Activated T-helper 1 cell treated with anti-CD3 and anti-CD28 coated beads, Interleukin-12 subunit alpha, Interleukin-12 subunit beta, Interleukin-2, Interleukin-4 antibody, amounts not matched to agents 30 ng/mL and 10 ng/mL and 1 ng/mL, durations not matched to agents 14 hours and 24 hours and 36 hours (primary cell): ENCODE results near the gene SLC27A2. TPM values are rescaled to one million over a fixed set of nuclear protein-coding genes. Genes with fewer than 3 reads are reported as not detected.
A peak's percentile ranks its signal among the peaks of the same experiment; 100 is the strongest.
"Not testable (repeated sequence)": the region's sequence is repeated elsewhere in the genome, so short reads cannot be mapped to it uniquely, and the experiment has no call there.

Experiments
- DNase-seq: peaks from one replicate; pipeline ENCODE4 v3.0.0; 2021; ENCODE audit warnings: low spot score
- H3K27ac Mint-ChIP-seq: one replicate; pipeline ENCODE4 v1.8.0; 2021; ENCODE audit warnings: mild to moderate bottlenecking, mixed read lengths
- H3K27me3 Mint-ChIP-seq: one replicate; pipeline ENCODE4 v1.8.0; 2022; ENCODE audit warnings: mild to moderate bottlenecking, moderate library complexity, mixed read lengths; ENCODE audit not compliant: insufficient read depth
- H3K36me3 Mint-ChIP-seq: one replicate; pipeline ENCODE4 v1.8.0; 2021; ENCODE audit warnings: low read depth, mixed read lengths
- H3K4me1 Mint-ChIP-seq: one replicate; pipeline ENCODE4 v1.8.0; 2021; ENCODE audit warnings: low read depth, mixed read lengths
- H3K4me3 Mint-ChIP-seq: one replicate; pipeline ENCODE4 v1.8.0; 2021; ENCODE audit warnings: mild to moderate bottlenecking, moderate library complexity, mixed read lengths
- H3K9me3 Mint-ChIP-seq: one replicate; pipeline ENCODE4 v1.8.0; 2021; ENCODE audit warnings: mixed read lengths
- intact Hi-C: fragments of 100-400 bp; cut with micrococcal nuclease; formaldehyde crosslinking; loops from one replicate; pipeline ENCODE4 v1.15.1; 2024
- total RNA-seq: library from RNA; stranded (reverse); gene quantifications from 2 replicates; pipeline ENCODE4 v1.2.3, GENCODE V29; 2022

The SLC27A2 gene
- total RNA-seq, 1 donor from 2014 or later, result 78.0 TPM

GRCh38 chr15:50186090-50186489 lies 4.1 kb downstream of the SLC27A2 start:
- no peak for DNase-seq
- H3K4me3 Mint-ChIP-seq, result peak overlapping the region; percentile 51
- peaks cover 73% of the 10 kb centered on the region for H3K4me1 Mint-ChIP-seq
- no peak overlapping the region for H3K27ac Mint-ChIP-seq
- H3K27me3 Mint-ChIP-seq, result no peaks in the 10 kb centered on the region
- intact Hi-C loops, result loop anchor here (10.0 kb wide), 1 partner anchor 561 kb away; the partner anchor contains the start of genes DTWD1 and FAM227B
- no peaks in the 10 kb centered on the region for H3K9me3 Mint-ChIP-seq
- H3K36me3 Mint-ChIP-seq, result peaks cover 46% of the 10 kb centered on the region

DNA sequence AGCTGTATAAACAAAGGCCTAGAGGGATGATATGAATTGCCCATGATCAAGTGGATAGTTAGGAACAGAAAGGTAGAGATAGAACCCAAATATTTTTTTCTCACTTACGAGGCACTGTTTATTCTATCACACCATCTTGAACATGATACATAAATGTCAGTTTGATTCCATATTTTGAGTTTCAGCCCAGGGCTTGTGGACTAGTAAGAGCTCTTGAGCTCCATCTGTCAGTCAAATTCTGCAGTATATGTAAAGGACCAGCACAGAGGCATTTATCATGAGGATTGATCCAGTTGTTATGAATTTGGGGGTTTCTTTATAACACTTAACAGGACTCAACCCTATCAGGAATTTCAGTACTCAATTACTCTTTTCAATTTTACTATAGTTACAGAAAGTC lies 4.8 kb downstream of the SLC27A2 start:
- Mint-ChIP-seq H3K9me3 (no peaks in the 10 kb centered on the region), H3K27me3 (no peaks in the 10 kb centered on the region), H3K27ac (peak overlapping the region; percentile 45), H3K4me3 (peak overlapping the region; percentile 35), H3K36me3 (peaks cover 50% of the 10 kb centered on the region), H3K4me1 (peaks cover 67% of the 10 kb centered on the region)
- no peak for DNase-seq
- intact Hi-C loops, result loop anchor here (10.0 kb wide), 1 partner anchor 562 kb away; the partner anchor contains the start of genes DTWD1 and FAM227B

DNA sequence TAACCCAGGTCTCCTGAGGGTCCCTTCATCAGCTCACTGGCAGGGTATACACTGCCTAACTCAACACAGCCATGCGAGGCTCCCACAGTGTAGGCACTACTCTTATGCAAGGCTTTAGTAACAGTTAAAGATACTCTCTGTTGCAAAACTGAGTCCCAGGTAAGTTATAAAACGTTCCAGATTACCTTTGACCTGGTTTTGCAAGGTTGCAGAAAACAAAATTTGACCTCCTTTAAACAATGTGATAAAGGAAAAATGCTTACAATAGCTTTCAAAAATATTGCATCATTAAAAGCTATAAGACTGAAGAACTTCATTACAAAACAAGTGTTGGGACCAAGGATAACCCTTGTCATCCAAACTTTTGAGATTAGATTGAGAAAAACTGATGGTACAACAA lies 5.5 kb downstream of the SLC27A2 start:
- no peak for DNase-seq
- Mint-ChIP-seq H3K27ac (peak overlapping the region; percentile 67), H3K9me3 (no peaks in the 10 kb centered on the region), H3K4me1 (peaks cover 67% of the 10 kb centered on the region), H3K36me3 (peaks cover 53% of the 10 kb centered on the region), H3K4me3 (no peak overlapping the region), H3K27me3 (no peaks in the 10 kb centered on the region)
- intact Hi-C loops, result loop anchor here (10.0 kb wide), 1 partner anchor 563 kb away; the partner anchor contains the start of genes DTWD1 and FAM227B

DNA sequence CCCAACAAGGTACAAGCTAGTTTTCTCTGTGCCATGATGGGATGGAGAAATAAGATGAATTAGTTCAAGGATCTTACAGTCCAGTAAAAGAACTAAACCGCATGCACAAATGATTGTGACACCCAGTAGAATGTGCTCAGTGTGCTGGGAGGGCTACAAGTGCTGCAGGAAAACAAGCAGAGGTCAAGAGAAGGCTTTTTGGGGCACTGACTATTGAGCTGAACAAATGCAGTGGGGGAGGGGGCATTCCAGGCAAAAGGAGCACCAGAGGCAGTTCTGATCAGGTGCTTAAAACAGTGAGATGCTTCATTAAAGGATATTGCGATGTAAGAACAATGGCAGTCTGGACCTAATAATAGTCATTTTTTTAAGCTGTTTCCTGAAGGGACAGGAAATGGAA lies 6.0 kb downstream of the SLC27A2 start:
- peaks cover 66% of the 10 kb centered on the region for H3K4me1 Mint-ChIP-seq
- H3K27ac Mint-ChIP-seq, result no peak overlapping the region
- intact Hi-C loops, result loop anchor here (10.0 kb wide), 1 partner anchor 563 kb away; the partner anchor contains the start of genes DTWD1 and FAM227B
- DNase-seq, result no peak
- no peak overlapping the region for H3K4me3 Mint-ChIP-seq
- peaks cover 56% of the 10 kb centered on the region for H3K36me3 Mint-ChIP-seq
- H3K9me3 Mint-ChIP-seq, result no peaks in the 10 kb centered on the region
- no peaks in the 10 kb centered on the region for H3K27me3 Mint-ChIP-seq

- H3K4me3 Mint-ChIP-seq, H3K27me3 Mint-ChIP-seq, H3K9me3 Mint-ChIP-seq, DNase-seq, H3K27ac Mint-ChIP-seq: not testable (repeated sequence)
- peaks cover 54% of the 10 kb centered on the region for H3K36me3 Mint-ChIP-seq
- peaks cover 61% of the 10 kb centered on the region for H3K4me1 Mint-ChIP-seq
- intact Hi-C loops, result loop anchor here (10.0 kb wide), 1 partner anchor 564 kb away; the partner anchor contains the start of genes DTWD1 and FAM227B
Observed at GRCh38 chr15:50188793-50189192, 6.8 kb downstream of the SLC27A2 start.

GRCh38 chr15:50189633-50190032 lies 7.6 kb downstream of the SLC27A2 start:
- no peaks in the 10 kb centered on the region for H3K9me3 Mint-ChIP-seq
- peaks cover 61% of the 10 kb centered on the region for H3K36me3 Mint-ChIP-seq
- H3K27me3 Mint-ChIP-seq, result no peaks in the 10 kb centered on the region
- no peak for DNase-seq
- peaks cover 68% of the 10 kb centered on the region for H3K4me1 Mint-ChIP-seq
- H3K27ac Mint-ChIP-seq, result peak overlapping the region; percentile 23
- intact Hi-C loops, result loop anchor here (10.0 kb wide), 1 partner anchor 565 kb away; the partner anchor contains the start of genes DTWD1 and FAM227B
- no peak overlapping the region for H3K4me3 Mint-ChIP-seq

DNA sequence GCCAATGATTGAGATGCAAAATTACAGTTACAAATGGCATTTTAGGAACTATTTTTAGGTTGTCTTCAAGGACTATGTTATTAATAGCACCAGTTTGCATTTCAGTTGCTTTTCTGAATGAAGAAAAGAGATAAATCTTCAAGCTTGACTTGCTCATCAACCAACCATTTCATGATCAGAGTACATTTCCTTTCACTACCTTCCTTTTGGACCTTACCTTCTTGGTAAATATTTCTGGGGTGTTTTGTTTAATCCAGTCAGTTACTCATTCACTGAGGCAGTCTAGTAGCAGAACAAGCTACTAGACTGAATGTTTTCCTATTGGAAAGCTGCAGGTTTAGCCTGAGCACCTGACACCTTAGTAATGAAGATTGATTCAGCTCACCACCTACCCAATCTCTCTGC lies 8.2 kb downstream of the SLC27A2 start:
- H3K4me1 Mint-ChIP-seq, result peaks cover 67% of the 10 kb centered on the region
- no peaks in the 10 kb centered on the region for H3K27me3 Mint-ChIP-seq
- no peaks in the 10 kb centered on the region for H3K9me3 Mint-ChIP-seq
- H3K27ac Mint-ChIP-seq, result peak overlapping the region; percentile 18
- intact Hi-C loops, result no loop called here
- H3K4me3 Mint-ChIP-seq, result no peak overlapping the region
- peaks cover 64% of the 10 kb centered on the region for H3K36me3 Mint-ChIP-seq
- DNase-seq, result no peak

GRCh38 chr15:50190723-50191122 lies 8.7 kb downstream of the SLC27A2 start:
- DNase-seq, result no peak
- H3K36me3 Mint-ChIP-seq, result peaks cover 64% of the 10 kb centered on the region

DNA sequence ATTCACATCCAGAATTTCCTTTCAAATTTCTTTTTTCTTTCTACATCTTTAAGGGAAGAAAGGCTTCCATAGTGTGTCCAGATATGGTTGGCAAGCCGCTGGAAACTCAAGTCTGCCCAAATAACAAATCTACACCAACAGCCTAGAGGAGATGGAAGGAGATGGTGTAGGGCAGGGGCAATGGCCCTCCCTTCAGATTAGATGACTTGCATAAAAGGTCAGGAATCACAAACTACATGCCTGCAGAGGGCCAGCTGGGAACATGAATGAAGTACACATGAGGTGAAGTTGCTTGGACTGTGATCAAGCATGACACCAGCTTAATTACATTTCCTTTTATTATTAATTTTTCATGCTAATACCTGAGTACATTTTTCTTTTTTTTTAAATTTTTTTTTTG lies 10.2 kb downstream of the SLC27A2 start:
- Mint-ChIP-seq H3K4me1 (peaks cover 56% of the 10 kb centered on the region), H3K27ac (no peak overlapping the region), H3K36me3 (peaks cover 56% of the 10 kb centered on the region), H3K4me3 (no peak overlapping the region), H3K9me3 (no peaks in the 10 kb centered on the region), H3K27me3 (no peaks in the 10 kb centered on the region)
- intact Hi-C loops, result no loop called here
- no peak for DNase-seq

More at GRCh38 chr15:50190723-50191122, 8.7 kb downstream of the SLC27A2 start:
- intact Hi-C loops, result no loop called here
- Mint-ChIP-seq H3K9me3 (no peaks in the 10 kb centered on the region), H3K27me3 (no peaks in the 10 kb centered on the region), H3K4me1 (peaks cover 65% of the 10 kb centered on the region), H3K4me3 (no peak overlapping the region), H3K27ac (peak overlapping the region; percentile 18)

DNA sequence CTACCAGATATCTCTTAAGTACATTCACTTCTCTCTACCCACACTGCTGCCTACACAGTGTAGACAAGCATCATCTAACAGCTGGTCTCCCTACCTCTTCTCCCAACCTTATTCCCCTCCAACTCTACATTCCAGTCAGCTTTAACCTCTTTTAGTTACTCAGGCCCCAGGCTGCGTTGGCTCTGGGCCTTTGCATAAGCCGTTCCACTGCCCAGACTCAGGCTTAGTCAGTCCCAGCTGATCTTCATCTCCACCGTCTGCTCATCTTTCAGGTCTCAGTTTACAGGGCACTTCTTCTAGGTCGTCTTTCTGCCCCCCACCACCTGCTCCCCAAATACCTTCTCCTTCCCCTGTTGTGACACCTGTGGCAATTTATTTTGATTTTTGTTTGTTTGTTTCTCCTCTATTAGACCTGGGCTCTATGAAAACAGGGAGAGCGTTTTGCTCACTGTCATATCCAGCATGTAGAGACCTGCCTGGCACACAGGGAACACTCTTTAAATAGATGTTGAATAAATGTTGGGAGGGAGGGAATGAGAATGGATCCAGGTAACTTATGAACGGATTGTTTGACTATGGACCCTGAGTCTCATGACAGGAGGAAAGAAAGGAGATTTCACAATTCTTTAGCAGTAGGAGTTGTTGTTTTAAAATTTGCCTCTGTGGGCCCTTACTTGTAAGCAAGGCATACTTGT lies 11.1 kb downstream of the SLC27A2 start:
- intact Hi-C loops, result no loop called here
- Mint-ChIP-seq H3K27me3 (no peaks in the 10 kb centered on the region), H3K36me3 (peaks cover 54% of the 10 kb centered on the region)

DNA sequence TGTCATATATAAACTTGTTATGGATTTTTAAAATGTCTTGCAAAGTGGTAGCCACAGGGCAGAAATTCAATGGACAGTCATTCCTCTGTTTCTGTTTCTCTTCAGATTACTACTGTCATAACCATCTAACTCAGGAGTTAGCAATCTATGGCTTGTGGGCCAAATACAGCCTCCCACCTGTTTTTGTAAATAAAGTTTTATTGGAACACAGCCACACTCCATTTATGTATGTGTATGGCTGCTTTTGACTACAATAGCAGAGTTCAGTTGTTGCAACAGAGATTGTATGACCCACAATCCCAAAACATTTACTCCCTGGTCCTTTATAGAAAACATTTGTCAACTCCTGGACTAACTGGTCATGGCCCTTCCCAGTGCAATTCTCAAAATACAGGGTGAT lies 20.0 kb downstream of the SLC27A2 start:
- Mint-ChIP-seq H3K4me3 (no peak overlapping the region), H3K27ac (no peak overlapping the region), H3K4me1 (peaks cover 10% of the 10 kb centered on the region), H3K36me3 (peaks cover 53% of the 10 kb centered on the region), H3K9me3 (no peaks in the 10 kb centered on the region), H3K27me3 (no peaks in the 10 kb centered on the region)
- intact Hi-C loops, result no loop called here
- no peak for DNase-seq

More for the DNA sequence above, 11.1 kb downstream of the SLC27A2 start:
- DNase-seq, result no peak
- Mint-ChIP-seq H3K9me3 (no peaks in the 10 kb centered on the region), H3K27ac (no peak overlapping the region), H3K4me3 (no peak overlapping the region), H3K4me1 (peaks cover 53% of the 10 kb centered on the region)

GRCh38 chr15:50206020-50206419 lies 24.0 kb downstream of the SLC27A2 start:
- intact Hi-C loops, result loop anchor here (2.0 kb wide), 1 partner anchor 17 kb away; no protein-coding TSS in a partner anchor
- Mint-ChIP-seq H3K4me1 (peaks cover 14% of the 10 kb centered on the region), H3K36me3 (peaks cover 74% of the 10 kb centered on the region), H3K27me3 (no peaks in the 10 kb centered on the region), H3K27ac (no peak overlapping the region), H3K4me3 (no peak overlapping the region), H3K9me3 (peaks cover 6% of the 10 kb centered on the region)
- no peak for DNase-seq

DNA sequence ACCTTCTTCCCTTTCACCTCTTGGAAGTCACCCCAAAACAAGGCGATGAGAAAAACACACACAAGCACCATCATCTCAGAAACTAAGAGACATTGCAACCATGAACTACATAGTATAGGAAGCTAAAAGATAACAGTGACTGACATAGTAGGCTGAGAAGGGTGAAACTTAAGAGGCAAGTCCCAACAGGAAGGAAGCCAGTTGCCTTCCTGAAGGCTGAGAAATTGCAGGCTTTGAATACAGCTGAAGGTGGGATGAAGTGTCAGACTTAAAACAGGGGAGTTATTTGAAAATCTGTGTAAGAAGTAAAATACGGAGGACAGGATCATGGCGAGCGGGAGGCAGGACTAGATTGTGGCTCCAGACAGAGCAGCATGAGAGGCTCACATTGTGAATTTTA lies 27.8 kb downstream of the SLC27A2 start:
- DNase-seq, result no peak
- H3K4me3 Mint-ChIP-seq, result no peak overlapping the region
- peaks cover 23% of the 10 kb centered on the region for H3K4me1 Mint-ChIP-seq
- peaks cover 32% of the 10 kb centered on the region for H3K9me3 Mint-ChIP-seq
- intact Hi-C loops, result no loop called here
- H3K27me3 Mint-ChIP-seq, result no peaks in the 10 kb centered on the region
- H3K27ac Mint-ChIP-seq, result no peak overlapping the region
- H3K36me3 Mint-ChIP-seq, result peaks cover 87% of the 10 kb centered on the region
